CD4-positive, alpha-beta T cell treated with Interleukin-15 for 4 hours (primary cell): ENCODE data around the gene PHKA1.
"Not testable (repeated sequence)": the region's sequence is repeated elsewhere in the genome, so short reads cannot be mapped to it uniquely, and the experiment has no call there.

Experiments
- DNase-seq: peaks from one replicate; pipeline ENCODE4 v3.0.0-alpha.2; 2020; ENCODE audit warnings: low spot score

PHKA1 gene

GRCh38 chrX:72713599-72714477, at the start of gene PHKA1:
Gene PHKA1 (minus strand): TSS chrX:72714306. CDS start chrX:72713880, 426 bp downstream.
- not testable (repeated sequence) for DNase-seq

- not testable (repeated sequence) for DNase-seq
Observed at GRCh38 chrX:72760454-72760853, 46.3 kb upstream of the PHKA1 start.

DNA sequence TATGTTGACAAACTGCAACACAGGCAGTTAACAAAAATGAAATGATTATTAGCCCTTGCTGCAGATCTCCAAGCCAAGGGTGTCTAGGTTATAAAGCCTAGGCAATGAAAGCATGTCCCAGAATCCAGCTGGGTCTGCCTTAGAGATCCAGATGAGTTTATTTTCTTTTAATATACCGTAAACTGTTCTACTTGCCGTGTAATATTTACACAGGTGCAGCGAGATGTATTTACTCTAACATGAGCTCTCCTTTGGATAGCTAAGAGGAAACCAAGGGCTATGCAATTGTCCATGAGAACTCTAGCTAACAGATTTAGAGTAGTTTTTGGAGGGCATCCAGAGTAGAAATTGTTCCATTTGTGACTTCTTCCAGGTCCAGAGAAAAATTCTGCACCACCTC, 34.4 kb upstream of the PHKA1 start:
- DNase-seq = not testable (repeated sequence)

DNA sequence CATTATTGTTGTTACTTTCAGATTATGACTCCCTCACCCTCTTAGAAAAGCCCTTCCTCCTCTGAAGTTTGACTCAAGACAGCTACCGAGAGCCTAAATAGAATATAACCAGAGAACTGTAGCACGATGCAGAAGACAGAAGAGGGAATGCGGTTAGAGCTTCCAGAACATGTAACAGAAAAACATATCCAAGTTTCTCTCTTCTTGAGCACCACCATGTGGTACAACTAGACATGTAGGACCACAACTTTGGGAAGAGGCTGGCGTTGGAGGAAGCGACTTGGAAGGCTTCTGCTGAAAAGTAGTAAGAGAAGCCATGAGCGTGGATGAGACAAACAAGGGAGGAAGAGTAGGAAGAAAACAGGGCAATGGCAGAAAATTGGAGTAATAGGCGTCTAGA, 31.4 kb upstream of the PHKA1 start:
- DNase-seq = not testable (repeated sequence)

DNA sequence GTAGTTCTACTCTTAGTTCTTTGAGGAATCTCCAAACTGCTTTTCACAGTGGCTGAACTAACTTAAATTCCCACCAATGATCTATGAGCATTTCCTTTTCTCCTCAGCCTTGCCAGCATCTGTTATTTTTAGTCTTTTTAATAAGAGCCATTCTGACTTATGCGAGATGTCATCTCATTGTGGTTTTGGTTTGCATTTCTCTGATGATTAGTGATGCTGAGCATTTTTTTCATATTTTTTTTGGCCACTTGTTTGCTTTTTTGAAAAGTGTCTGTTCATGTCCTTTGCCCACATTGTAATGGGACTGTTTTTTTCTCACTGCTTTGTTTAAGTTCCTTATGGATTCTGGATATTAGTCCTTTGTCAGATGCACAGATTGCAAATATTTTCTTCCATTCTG, 21.5 kb upstream of the PHKA1 start:
- no peak for DNase-seq

GRCh38 chrX:72733636-72734035, 19.5 kb upstream of the PHKA1 start:
- not testable (repeated sequence) for DNase-seq

- no peak for DNase-seq
Observed at GRCh38 chrX:72727846-72728245, 13.7 kb upstream of the PHKA1 start.

- DNase-seq = no peak
Observed at GRCh38 chrX:72716766-72717165, 2.7 kb upstream of the PHKA1 start.

DNA sequence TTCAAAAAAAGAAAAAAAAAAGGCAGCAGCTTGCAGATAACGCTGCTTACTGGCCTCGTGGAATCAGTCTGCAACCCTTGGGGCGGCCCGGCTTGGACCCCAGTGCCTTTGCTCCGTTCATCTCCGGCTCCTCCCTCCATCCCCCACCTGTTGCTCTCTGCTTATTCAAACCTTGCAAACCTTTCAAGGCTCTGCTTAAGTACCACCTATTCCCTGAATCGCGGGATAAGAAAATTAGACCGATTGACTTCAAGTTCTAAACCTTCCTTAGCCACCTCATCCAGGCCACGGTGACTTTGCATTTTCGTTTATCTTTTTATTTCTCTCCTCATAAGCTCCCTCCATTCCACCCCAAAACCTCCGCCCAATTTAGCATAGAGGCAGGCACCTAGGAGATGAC, 1.4 kb upstream of the PHKA1 start:
- no peak for DNase-seq

DNA sequence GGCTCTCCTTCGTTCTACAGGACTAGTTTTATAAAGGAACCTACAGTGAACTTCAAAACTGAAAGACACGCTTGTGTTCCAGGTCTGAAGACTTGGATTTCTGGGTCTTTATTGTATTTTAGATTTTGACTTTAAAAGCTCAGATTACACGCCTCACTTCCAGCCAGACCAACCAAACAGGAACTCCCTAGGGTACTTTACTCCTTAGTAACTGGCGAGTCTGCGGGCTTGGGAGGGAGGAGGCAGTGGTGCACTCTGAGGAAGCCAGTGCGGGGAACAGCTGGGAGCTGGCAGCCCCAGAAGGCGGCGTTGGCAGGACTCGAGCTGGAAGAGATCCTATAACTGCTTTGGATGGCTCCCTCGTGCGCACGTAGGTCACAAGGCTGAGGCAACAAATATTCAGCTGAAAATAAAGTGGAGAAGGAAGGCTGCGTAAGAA, 391 bp upstream of the PHKA1 start:
- DNase-seq = no peak

DNA sequence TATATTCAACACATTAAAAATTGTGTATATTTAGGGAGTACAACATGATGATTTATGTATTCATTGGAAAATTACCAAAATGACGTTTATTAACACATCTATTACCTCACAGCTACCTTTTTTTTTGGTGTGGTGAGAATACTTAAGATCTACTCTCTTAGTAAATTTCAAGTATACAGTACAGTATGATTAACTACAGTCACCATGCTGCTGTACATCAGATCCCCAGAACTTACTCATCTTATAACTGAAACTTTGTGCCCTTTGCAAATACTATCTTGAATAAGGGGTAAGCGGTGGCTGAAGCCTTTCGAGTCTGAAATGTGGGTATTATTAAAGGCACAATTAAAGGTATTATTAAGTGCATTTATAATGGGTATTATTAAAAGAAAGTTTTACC, 976 bp downstream of the PHKA1 start:
- no peak for DNase-seq

DNA sequence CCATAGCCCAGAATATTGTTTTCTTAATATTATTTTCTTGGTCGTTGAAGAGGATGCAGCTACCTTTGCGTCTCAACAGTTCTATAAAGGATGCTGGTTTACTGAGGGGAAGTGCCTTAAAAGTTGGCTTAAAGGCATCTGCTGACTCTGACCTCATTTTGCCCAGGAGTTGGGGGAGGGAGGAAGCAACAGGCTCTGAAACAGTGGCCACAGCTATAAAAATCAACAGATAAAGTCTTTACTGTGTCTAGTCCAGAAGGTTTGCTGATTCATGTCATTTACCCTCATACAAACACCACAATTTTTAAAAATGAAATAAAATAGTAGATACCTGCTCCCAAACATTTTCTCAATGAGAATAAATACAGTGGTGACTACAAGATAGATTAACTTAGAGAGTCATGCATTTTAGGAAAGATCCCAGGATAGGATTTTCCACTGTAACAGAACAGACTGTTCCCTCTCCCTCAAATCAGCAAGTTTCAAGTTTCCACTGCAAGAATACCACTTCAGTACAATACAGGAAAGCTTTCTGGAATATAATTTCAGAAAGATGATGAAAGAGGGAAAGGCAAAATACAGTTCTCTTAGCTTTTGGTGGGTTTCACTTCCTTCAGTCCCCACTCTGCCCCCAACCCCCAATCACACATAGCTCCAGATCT, 1.9 kb downstream of the PHKA1 start:
- DNase-seq = no peak

- DNase-seq = no peak
Observed at GRCh38 chrX:72705814-72706213, 8.3 kb downstream of the PHKA1 start.

GRCh38 chrX:72705111-72705510, 9.0 kb downstream of the PHKA1 start:
- no peak for DNase-seq

DNA sequence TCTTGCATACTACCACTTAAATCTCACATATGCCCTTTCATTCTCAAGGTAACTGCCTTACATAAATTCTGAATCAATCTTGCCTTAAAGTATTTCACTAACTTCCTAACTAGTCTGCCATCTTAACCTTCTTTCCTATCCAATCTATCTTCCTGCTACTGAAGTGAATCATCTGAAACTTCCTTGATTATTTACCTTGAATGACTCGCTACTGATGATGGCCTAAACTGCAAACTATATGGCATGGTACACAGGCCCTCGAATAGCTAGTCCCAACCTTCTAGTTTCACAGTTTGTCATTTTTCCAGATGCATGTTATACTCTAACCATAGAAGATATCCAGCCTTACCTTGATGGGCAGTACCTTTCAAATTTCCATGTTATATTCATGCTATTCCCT, 19.9 kb downstream of the PHKA1 start:
- DNase-seq = no peak

DNA sequence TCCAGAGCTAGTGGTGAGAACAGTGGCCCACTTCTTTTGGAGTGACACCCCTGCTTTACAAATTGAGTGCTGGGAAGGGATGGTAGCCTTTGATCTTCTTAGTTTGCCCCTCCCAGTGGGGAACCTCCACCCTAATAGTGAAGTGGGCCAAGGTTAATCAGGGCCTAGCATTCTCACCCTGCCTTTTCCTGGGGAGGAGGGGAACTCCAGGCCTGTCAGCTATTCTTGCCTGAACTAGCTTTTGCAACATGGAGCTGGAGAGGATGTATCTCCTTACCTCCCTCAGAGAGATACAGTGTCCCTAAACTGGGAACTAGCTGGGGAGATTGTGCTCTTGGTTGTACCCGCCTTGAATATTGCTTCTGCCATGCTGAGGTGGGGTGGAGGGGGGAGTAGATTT, 20.6 kb downstream of the PHKA1 start:
- DNase-seq = no peak

DNA sequence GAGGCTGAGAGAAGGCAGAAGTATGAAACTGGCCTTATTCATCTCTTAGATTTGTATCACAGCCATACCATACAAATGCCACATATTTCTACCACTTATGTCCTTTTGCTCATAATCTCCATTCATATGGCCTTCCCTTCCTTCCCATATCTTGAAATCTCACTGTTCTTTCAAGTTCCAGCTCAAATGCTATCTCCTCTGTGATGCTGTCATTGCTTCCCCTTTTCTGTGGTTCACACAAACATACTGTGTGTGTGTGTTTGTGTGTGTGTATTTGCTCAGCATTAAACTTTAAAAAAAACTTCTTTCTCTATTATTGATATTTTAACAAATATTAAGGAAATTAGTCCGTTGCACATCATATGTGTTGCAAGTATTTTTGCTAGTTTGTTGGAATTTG, 26.7 kb downstream of the PHKA1 start:
- DNase-seq = no peak

GRCh38 chrX:72685810-72686456, 28.2 kb downstream of the PHKA1 start:
- no peak for DNase-seq

GRCh38 chrX:72685018-72685417, 29.1 kb downstream of the PHKA1 start:
- DNase-seq = no peak

- no peak for DNase-seq
Observed at GRCh38 chrX:72683631-72684030, 30.5 kb downstream of the PHKA1 start.

- DNase-seq = no peak
Observed at GRCh38 chrX:72676465-72676864, 37.6 kb downstream of the PHKA1 start.

- DNase-seq = not testable (repeated sequence)
Observed at GRCh38 chrX:72673951-72674350, 40.2 kb downstream of the PHKA1 start.

- DNase-seq = not testable (repeated sequence)
Observed at GRCh38 chrX:72669508-72669907, 44.6 kb downstream of the PHKA1 start.
